SK-N-SH treated with all-trans-retinoic acid at 6 μM for 48 hours (cell line): ENCODE measurements around the gene TNFSF18.
"Not testable (repeated sequence)": the region's sequence is repeated elsewhere in the genome, so short reads cannot be mapped to it uniquely, and the experiment has no call there.

Experiments
- ATAC-seq: fragments of 200-7000 bp; cut with Tn5 transposase; 3 replicates; pipeline ENCODE4 v1.9.1; 2020; ENCODE audit warnings: mild to moderate bottlenecking, moderate library complexity
- CREB5 ChIP-seq: fragments of 250-450 bp; sonication (Bioruptor Pico); IDR thresholded peaks from 2 replicates; pipeline ENCODE4 v1.5.1; 2020; ENCODE audit warnings: low read depth, mild to moderate bottlenecking, moderate library complexity
- CSDC2 ChIP-seq: fragments of 250-450 bp; sonication (Bioruptor Pico); IDR thresholded peaks from 2 replicates; pipeline ENCODE4 v1.5.0; 2020; ENCODE audit warnings: mild to moderate bottlenecking, moderate library complexity
- ESRRG ChIP-seq: fragments of 250-450 bp; sonication (Bioruptor Pico); IDR thresholded peaks from 2 replicates; pipeline ENCODE4 v1.6.1; 2021; ENCODE audit warnings: mild to moderate bottlenecking
- GLIS3 ChIP-seq: fragments of 250-450 bp; sonication (Bioruptor Pico); IDR thresholded peaks from 2 replicates; pipeline ENCODE4 v1.5.0; 2020; ENCODE audit warnings: mild to moderate bottlenecking, moderate library complexity
- ISL1 ChIP-seq: fragments of 250-450 bp; sonication (Bioruptor Pico); IDR thresholded peaks from 2 replicates; pipeline ENCODE4 v2.1.2; 2022; ENCODE audit warnings: mild to moderate bottlenecking, moderate library complexity
- OSR1 ChIP-seq: fragments of 250-450 bp; sonication (Bioruptor Pico); IDR thresholded peaks from 2 replicates; pipeline ENCODE4 v1.8.0; 2022; ENCODE audit warnings: moderate library complexity, mild to moderate bottlenecking, inconsistent platforms
- PPARA ChIP-seq: fragments of 250-450 bp; sonication (Bioruptor Pico); IDR thresholded peaks from 2 replicates; pipeline ENCODE4 v1.5.0; 2020; ENCODE audit warnings: mild to moderate bottlenecking, borderline replicate concordance
- RARB ChIP-seq: fragments of 250-450 bp; sonication (Bioruptor Pico); IDR thresholded peaks from 2 replicates; pipeline ENCODE4 v1.8.0; 2021; ENCODE audit warnings: mild to moderate bottlenecking, moderate library complexity
- SNAI2 ChIP-seq: fragments of 250-450 bp; sonication (Bioruptor Pico); IDR thresholded peaks from 2 replicates; pipeline ENCODE4 v1.5.0; 2020; ENCODE audit warnings: mild to moderate bottlenecking, moderate library complexity
- TCF4 ChIP-seq: fragments of 250-450 bp; sonication (Bioruptor Pico); IDR thresholded peaks from 2 replicates; pipeline ENCODE4 v1.8.0; 2021; ENCODE audit warnings: mild to moderate bottlenecking, moderate library complexity, borderline replicate concordance
- TOX ChIP-seq: fragments of 250-450 bp; sonication (Bioruptor Pico); IDR thresholded peaks from 2 replicates; pipeline ENCODE4 v1.8.0; 2021; ENCODE audit warnings: mild to moderate bottlenecking, moderate library complexity, borderline replicate concordance
- ZC3H10 ChIP-seq: fragments of 250-450 bp; sonication (Bioruptor Pico); IDR thresholded peaks from 2 replicates; pipeline ENCODE4 v1.5.1; 2021; ENCODE audit warnings: mild to moderate bottlenecking, moderate library complexity
- ZFP3 ChIP-seq: fragments of 250-450 bp; sonication (Bioruptor Pico); IDR thresholded peaks from 2 replicates; pipeline ENCODE4 v1.5.0; 2020; ENCODE audit warnings: mild to moderate bottlenecking, moderate library complexity
- ZFP30 ChIP-seq: fragments of 450-650 bp; formaldehyde crosslinking; IDR thresholded peaks from 2 replicates; pipeline ENCODE4 v1.5.0; 2022; ENCODE audit warnings: mild to moderate bottlenecking, moderate library complexity
- ZNF565 ChIP-seq: fragments of 450-650 bp; formaldehyde crosslinking; conservative IDR thresholded peaks from 2 replicates; pipeline ENCODE4 v1.5.0; 2020; ENCODE audit warnings: low read depth, mild to moderate bottlenecking, moderate library complexity
- ZNF70 ChIP-seq: fragments of 450-650 bp; formaldehyde crosslinking; IDR thresholded peaks from 2 replicates; pipeline ENCODE4 v1.5.0; 2020; ENCODE audit warnings: mild to moderate bottlenecking, moderate library complexity
- ZNF8 ChIP-seq: fragments of 450-650 bp; formaldehyde crosslinking; IDR thresholded peaks from 2 replicates; pipeline ENCODE4 v1.5.0; 2020; ENCODE audit warnings: mild to moderate bottlenecking, moderate library complexity
- TF ChIP-seq, protein P1 (sequence below): fragments of 250-450 bp; sonication (Bioruptor Pico); IDR thresholded peaks from 2 replicates; pipeline ENCODE4 v1.5.0; 2020; ENCODE audit warnings: mild to moderate bottlenecking, moderate library complexity
- TF ChIP-seq, protein P2 (sequence below): fragments of 250-450 bp; sonication (Bioruptor Pico); IDR thresholded peaks from 2 replicates; pipeline ENCODE4 v1.8.0; 2020; ENCODE audit warnings: mild to moderate bottlenecking, moderate library complexity, borderline replicate concordance
- TF ChIP-seq, protein P3 (sequence below): fragments of 250-450 bp; sonication (Bioruptor Pico); IDR thresholded peaks from 2 replicates; pipeline ENCODE4 v1.5.1; 2021; ENCODE audit warnings: mild to moderate bottlenecking, moderate library complexity
- TF ChIP-seq, protein P4 (sequence below): fragments of 250-450 bp; sonication (Bioruptor Pico); IDR thresholded peaks from 2 replicates; pipeline ENCODE4 v1.8.0; 2021; ENCODE audit warnings: low read depth, mild to moderate bottlenecking, moderate library complexity, borderline replicate concordance

Gene TNFSF18

GRCh38 chr1:173082913-173083312, 32.2 kb upstream of the TNFSF18 start:
- no peak for ATAC-seq
- no peak for TF ChIP-seq CREB5 (CRISPR knock-in tag)
- no peak for TF ChIP-seq OSR1 (CRISPR knock-in tag)
- no peak for TF ChIP-seq ZNF8
- TF ChIP-seq CSDC2 (CRISPR knock-in tag) = no peak
- no peak for TF ChIP-seq ZNF565 (CRISPR knock-in tag)
- TF ChIP-seq GLIS3 (CRISPR knock-in tag) = no peak
- TF ChIP-seq ZFP3 (CRISPR knock-in tag) = no peak
- TF ChIP-seq TOX (CRISPR knock-in tag) = no peak
- no peak for TF ChIP-seq PPARA (CRISPR knock-in tag)
- TF ChIP-seq TCF4 (CRISPR knock-in tag) = no peak
- TF ChIP-seq ISL1 (CRISPR knock-in tag) = no peak
- no peak for TF ChIP-seq ZC3H10 (CRISPR knock-in tag)
- TF ChIP-seq, protein P1, sequence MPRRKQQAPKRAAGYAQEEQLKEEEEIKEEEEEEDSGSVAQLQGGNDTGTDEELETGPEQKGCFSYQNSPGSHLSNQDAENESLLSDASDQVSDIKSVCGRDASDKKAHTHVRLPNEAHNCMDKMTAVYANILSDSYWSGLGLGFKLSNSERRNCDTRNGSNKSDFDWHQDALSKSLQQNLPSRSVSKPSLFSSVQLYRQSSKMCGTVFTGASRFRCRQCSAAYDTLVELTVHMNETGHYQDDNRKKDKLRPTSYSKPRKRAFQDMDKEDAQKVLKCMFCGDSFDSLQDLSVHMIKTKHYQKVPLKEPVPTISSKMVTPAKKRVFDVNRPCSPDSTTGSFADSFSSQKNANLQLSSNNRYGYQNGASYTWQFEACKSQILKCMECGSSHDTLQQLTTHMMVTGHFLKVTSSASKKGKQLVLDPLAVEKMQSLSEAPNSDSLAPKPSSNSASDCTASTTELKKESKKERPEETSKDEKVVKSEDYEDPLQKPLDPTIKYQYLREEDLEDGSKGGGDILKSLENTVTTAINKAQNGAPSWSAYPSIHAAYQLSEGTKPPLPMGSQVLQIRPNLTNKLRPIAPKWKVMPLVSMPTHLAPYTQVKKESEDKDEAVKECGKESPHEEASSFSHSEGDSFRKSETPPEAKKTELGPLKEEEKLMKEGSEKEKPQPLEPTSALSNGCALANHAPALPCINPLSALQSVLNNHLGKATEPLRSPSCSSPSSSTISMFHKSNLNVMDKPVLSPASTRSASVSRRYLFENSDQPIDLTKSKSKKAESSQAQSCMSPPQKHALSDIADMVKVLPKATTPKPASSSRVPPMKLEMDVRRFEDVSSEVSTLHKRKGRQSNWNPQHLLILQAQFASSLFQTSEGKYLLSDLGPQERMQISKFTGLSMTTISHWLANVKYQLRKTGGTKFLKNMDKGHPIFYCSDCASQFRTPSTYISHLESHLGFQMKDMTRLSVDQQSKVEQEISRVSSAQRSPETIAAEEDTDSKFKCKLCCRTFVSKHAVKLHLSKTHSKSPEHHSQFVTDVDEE (CRISPR knock-in tag) = no peak
- TF ChIP-seq SNAI2 (CRISPR knock-in tag) = no peak
- TF ChIP-seq, protein P2, sequence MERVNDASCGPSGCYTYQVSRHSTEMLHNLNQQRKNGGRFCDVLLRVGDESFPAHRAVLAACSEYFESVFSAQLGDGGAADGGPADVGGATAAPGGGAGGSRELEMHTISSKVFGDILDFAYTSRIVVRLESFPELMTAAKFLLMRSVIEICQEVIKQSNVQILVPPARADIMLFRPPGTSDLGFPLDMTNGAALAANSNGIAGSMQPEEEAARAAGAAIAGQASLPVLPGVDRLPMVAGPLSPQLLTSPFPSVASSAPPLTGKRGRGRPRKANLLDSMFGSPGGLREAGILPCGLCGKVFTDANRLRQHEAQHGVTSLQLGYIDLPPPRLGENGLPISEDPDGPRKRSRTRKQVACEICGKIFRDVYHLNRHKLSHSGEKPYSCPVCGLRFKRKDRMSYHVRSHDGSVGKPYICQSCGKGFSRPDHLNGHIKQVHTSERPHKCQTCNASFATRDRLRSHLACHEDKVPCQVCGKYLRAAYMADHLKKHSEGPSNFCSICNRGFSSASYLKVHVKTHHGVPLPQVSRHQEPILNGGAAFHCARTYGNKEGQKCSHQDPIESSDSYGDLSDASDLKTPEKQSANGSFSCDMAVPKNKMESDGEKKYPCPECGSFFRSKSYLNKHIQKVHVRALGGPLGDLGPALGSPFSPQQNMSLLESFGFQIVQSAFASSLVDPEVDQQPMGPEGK (CRISPR knock-in tag) = no peak
- TF ChIP-seq, protein P3, sequence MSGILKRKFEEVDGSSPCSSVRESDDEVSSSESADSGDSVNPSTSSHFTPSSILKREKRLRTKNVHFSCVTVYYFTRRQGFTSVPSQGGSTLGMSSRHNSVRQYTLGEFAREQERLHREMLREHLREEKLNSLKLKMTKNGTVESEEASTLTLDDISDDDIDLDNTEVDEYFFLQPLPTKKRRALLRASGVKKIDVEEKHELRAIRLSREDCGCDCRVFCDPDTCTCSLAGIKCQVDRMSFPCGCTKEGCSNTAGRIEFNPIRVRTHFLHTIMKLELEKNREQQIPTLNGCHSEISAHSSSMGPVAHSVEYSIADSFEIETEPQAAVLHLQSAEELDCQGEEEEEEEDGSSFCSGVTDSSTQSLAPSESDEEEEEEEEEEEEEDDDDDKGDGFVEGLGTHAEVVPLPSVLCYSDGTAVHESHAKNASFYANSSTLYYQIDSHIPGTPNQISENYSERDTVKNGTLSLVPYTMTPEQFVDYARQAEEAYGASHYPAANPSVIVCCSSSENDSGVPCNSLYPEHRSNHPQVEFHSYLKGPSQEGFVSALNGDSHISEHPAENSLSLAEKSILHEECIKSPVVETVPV (CRISPR knock-in tag) = no peak
- TF ChIP-seq ZFP30 (CRISPR knock-in tag) = no peak
- no peak for TF ChIP-seq ESRRG (CRISPR knock-in tag)
- no peak for TF ChIP-seq RARB (CRISPR knock-in tag)
- TF ChIP-seq, protein P4, sequence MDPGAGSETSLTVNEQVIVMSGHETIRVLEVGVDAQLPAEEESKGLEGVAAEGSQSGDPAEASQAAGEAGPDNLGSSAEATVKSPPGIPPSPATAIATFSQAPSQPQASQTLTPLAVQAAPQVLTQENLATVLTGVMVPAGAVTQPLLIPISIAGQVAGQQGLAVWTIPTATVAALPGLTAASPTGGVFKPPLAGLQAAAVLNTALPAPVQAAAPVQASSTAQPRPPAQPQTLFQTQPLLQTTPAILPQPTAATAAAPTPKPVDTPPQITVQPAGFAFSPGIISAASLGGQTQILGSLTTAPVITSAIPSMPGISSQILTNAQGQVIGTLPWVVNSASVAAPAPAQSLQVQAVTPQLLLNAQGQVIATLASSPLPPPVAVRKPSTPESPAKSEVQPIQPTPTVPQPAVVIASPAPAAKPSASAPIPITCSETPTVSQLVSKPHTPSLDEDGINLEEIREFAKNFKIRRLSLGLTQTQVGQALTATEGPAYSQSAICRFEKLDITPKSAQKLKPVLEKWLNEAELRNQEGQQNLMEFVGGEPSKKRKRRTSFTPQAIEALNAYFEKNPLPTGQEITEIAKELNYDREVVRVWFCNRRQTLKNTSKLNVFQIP (CRISPR knock-in tag) = no peak

DNA sequence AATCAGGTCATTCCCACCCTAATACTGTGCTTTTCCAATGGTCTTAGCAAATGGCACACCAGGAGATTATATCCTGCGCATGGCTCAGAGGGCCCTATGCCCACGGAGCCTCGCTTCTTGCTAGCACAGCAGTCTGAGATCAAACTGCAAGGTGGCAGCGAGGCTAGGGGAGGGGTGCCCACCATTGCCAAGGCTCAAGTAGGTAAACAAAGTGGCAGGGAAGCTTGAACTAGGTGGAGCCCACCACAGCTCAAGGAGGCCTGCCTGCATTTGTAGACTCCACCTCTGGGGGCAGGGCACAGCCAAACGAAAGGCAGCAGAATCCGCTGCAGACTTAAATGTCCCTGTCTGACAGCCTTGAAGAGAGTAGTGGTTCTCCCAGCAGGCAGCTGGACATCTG, 23.5 kb upstream of the TNFSF18 start:
- not testable (repeated sequence) for ATAC-seq

DNA sequence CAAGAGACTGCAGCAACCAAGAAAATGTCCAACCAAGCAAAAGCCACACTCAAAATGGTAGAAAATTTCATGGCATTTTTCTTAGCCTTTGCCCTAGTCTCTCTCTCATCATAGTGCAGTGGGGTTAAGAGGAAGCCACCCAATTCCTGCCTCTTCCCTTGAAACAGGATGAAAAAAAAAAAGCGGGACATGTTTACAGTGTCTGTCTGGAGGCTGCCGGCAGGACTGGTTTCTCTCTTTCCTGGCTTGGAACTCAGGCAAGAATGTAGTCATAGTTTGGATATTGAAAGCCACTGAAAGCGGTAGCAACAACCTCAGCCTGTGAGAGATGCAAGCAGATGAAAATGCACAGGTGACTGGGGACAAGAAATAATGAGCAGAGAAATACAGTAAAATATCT, 13.3 kb upstream of the TNFSF18 start:
- ATAC-seq = peak; percentile 31; the same call in 1 of the 3 replicates
- TF ChIP-seq ZFP3 (CRISPR knock-in tag) = no peak
- TF ChIP-seq, protein P1 (CRISPR knock-in tag) = no peak
- TF ChIP-seq TOX (CRISPR knock-in tag) = no peak
- TF ChIP-seq ZNF70 (CRISPR knock-in tag) = no peak
- TF ChIP-seq, all 23 proteins: peak for 0
